Measurements from ENCODE around the gene PCSK4.

- TF ChIP-seq CTCF (IDR thresholded peaks at IDR 0.05), result no peak
- TF ChIP-seq POLR2AphosphoS5 (IDR thresholded peaks at IDR 0.05), result no peak
- no peak for TF ChIP-seq POLR2A (IDR thresholded peaks at IDR 0.05)
- TF ChIP-seq EP300 (IDR thresholded peaks at IDR 0.05), result no peak
These were observed 54.7 kb downstream of the PCSK4 start for GRCh38 chr19:1435378-1435989.

All from sigmoid colon (tissue), 4 donors.